ENCODE data around the gene EFCAB11. TPM values are rescaled to one million over a fixed set of nuclear protein-coding genes. Genes with fewer than 3 reads are reported as not detected.

EFCAB11 gene
- total RNA-seq, 1 experiment from 2014 or later: 10.6 TPM

- no peak overlapping the region for H3K27ac Mint-ChIP-seq (ENCODE audit: low read depth, unreplicated experiment)
- no peaks in the 10 kb centered on the region for H3K36me3 Mint-ChIP-seq (ENCODE audit: insufficient read depth, unreplicated experiment)
- POLR2A ChIA-PET: interaction anchor here (0.6 kb wide), 1 partner anchor 1103 kb away, joined by 3 read pairs; no protein-coding TSS in a partner anchor
Measured at GRCh38 chr14:89765346-89765745, 189.2 kb downstream of the EFCAB11 start.

GRCh38 chr14:89760086-89760485 is 194.4 kb downstream of the EFCAB11 start:
- H3K4me1 Mint-ChIP-seq (ENCODE audit: insufficient read depth, unreplicated experiment): no peaks in the 10 kb centered on the region
- H3K4me3 Mint-ChIP-seq (ENCODE audit: unreplicated experiment): no peak overlapping the region
- intact Hi-C loops (cut with micrococcal nuclease): no loop called here
- H3K27ac Mint-ChIP-seq (ENCODE audit: low read depth, unreplicated experiment): no peak overlapping the region
- H3K27me3 Mint-ChIP-seq (ENCODE audit: insufficient read depth, unreplicated experiment): no peaks in the 10 kb centered on the region
- CTCF ChIA-PET: interaction anchor here (0.5 to 0.7 kb wide), 2 partner anchors 94 to 335 kb away, joined by 3 to 4 read pairs; no protein-coding TSS in a partner anchor
- H3K36me3 Mint-ChIP-seq (ENCODE audit: insufficient read depth, unreplicated experiment): no peaks in the 10 kb centered on the region
- BruUV-seq (replicated peaks): no TSS peak
- H3K9me3 Mint-ChIP-seq (ENCODE audit: unreplicated experiment): no peaks in the 10 kb centered on the region
- no peak for DNase-seq (ENCODE audit: unreplicated experiment)
- POLR2A ChIA-PET: no interaction called here
- TF ChIP-seq CTCF (IDR thresholded peaks at IDR 0.05; ENCODE audit: unreplicated experiment): no peak

More at GRCh38 chr14:89765346-89765745, 189.2 kb downstream of the EFCAB11 start:
- DNase-seq (ENCODE audit: unreplicated experiment): no peak
- Mint-ChIP-seq H3K4me3 (ENCODE audit: unreplicated experiment) (no peak overlapping the region), H3K27me3 (ENCODE audit: insufficient read depth, unreplicated experiment) (no peaks in the 10 kb centered on the region), H3K4me1 (ENCODE audit: insufficient read depth, unreplicated experiment) (no peaks in the 10 kb centered on the region), H3K9me3 (ENCODE audit: unreplicated experiment) (no peaks in the 10 kb centered on the region)
- no TSS peak for BruUV-seq (replicated peaks)
- CTCF ChIA-PET: interaction anchor here (0.6 to 1.3 kb wide), 3 partner anchors 133 to 725 kb away, joined by 4 to 5 read pairs (median 4); no protein-coding TSS in a partner anchor
- intact Hi-C loops (cut with micrococcal nuclease): loop anchor here (5.0 kb wide), 3 partner anchors 152 to 848 kb away; no protein-coding TSS in a partner anchor
- no peak for TF ChIP-seq CTCF (IDR thresholded peaks at IDR 0.05; ENCODE audit: unreplicated experiment)

GRCh38 chr14:89757313-89757939 is 197.1 kb downstream of the EFCAB11 start:
- intact Hi-C loops (cut with micrococcal nuclease): no loop called here
- no peak overlapping the region for H3K4me3 Mint-ChIP-seq (ENCODE audit: unreplicated experiment)
- ChIA-PET POLR2A (no interaction called here), CTCF (interaction anchor here (0.5 to 1.0 kb wide), 2 partner anchors 116 to 839 kb away, joined by 3 to 4 read pairs; no protein-coding TSS in a partner anchor)
- no peaks in the 10 kb centered on the region for H3K4me1 Mint-ChIP-seq (ENCODE audit: insufficient read depth, unreplicated experiment)
- H3K27ac Mint-ChIP-seq (ENCODE audit: low read depth, unreplicated experiment): no peak overlapping the region
- H3K27me3 Mint-ChIP-seq (ENCODE audit: insufficient read depth, unreplicated experiment): no peaks in the 10 kb centered on the region
- BruUV-seq (replicated peaks): no TSS peak
- H3K36me3 Mint-ChIP-seq (ENCODE audit: insufficient read depth, unreplicated experiment): no peaks in the 10 kb centered on the region
- DNase-seq (ENCODE audit: unreplicated experiment): no peak
- no peak for TF ChIP-seq CTCF (IDR thresholded peaks at IDR 0.05; ENCODE audit: unreplicated experiment)
- no peaks in the 10 kb centered on the region for H3K9me3 Mint-ChIP-seq (ENCODE audit: unreplicated experiment)

- H3K36me3 Mint-ChIP-seq (ENCODE audit: insufficient read depth, unreplicated experiment): no peaks in the 10 kb centered on the region
- no peak for TF ChIP-seq CTCF (IDR thresholded peaks at IDR 0.05; ENCODE audit: unreplicated experiment)
- no peak overlapping the region for H3K27ac Mint-ChIP-seq (ENCODE audit: low read depth, unreplicated experiment)
- ChIA-PET CTCF (interaction anchor here (0.6 kb wide), 1 partner anchor 258 kb away, joined by 3 read pairs; no protein-coding TSS in a partner anchor), POLR2A (no interaction called here)
- H3K9me3 Mint-ChIP-seq (ENCODE audit: unreplicated experiment): no peaks in the 10 kb centered on the region
- H3K4me3 Mint-ChIP-seq (ENCODE audit: unreplicated experiment): no peak overlapping the region
- no peak for DNase-seq (ENCODE audit: unreplicated experiment)
- intact Hi-C loops (cut with micrococcal nuclease): no loop called here
- no TSS peak for BruUV-seq (replicated peaks)
- no peaks in the 10 kb centered on the region for H3K4me1 Mint-ChIP-seq (ENCODE audit: insufficient read depth, unreplicated experiment)
- H3K27me3 Mint-ChIP-seq (ENCODE audit: insufficient read depth, unreplicated experiment): no peaks in the 10 kb centered on the region
Measured at GRCh38 chr14:89755816-89756215, 198.7 kb downstream of the EFCAB11 start.
